H7 (cell line): ENCODE data around the gene NEK3. TPM values are rescaled to one million over a fixed set of nuclear protein-coding genes. Genes with fewer than 3 reads are reported as not detected.

ENCODE experiments used
- DNase-seq: peaks from one replicate; pipeline ENCODE4 v3.0.0; 2012
- H3K27me3 ChIP-seq: 2 replicates; pipeline ENCODE4 v1.6.0; 2011; ENCODE audit warnings: mild to moderate bottlenecking, low read length; ENCODE audit not compliant: control insufficient read depth, insufficient read depth
- H3K36me3 ChIP-seq: replicated peaks from 2 replicates; pipeline ENCODE4 v1.5.1; 2011; ENCODE audit warnings: low read length; ENCODE audit not compliant: control insufficient read depth, insufficient read depth
- H3K4me3 ChIP-seq: 2 replicates; pipeline ENCODE4 v1.5.1; 2011; ENCODE audit warnings: low read depth, mild to moderate bottlenecking, control low read depth, low read length, moderate library complexity; ENCODE audit not compliant: insufficient read depth
- total RNA-seq: library from RNA; depleted of rRNA; stranded (reverse); fragments of >200 nt; shearing (Covaris generic); gene quantifications from 2 replicates; pipeline ENCODE4 v1.2.3, GENCODE V29; 2014

The NEK3 gene
- total RNA-seq, 1 experiment from 2014 or later, result 27.0 TPM

DNA sequence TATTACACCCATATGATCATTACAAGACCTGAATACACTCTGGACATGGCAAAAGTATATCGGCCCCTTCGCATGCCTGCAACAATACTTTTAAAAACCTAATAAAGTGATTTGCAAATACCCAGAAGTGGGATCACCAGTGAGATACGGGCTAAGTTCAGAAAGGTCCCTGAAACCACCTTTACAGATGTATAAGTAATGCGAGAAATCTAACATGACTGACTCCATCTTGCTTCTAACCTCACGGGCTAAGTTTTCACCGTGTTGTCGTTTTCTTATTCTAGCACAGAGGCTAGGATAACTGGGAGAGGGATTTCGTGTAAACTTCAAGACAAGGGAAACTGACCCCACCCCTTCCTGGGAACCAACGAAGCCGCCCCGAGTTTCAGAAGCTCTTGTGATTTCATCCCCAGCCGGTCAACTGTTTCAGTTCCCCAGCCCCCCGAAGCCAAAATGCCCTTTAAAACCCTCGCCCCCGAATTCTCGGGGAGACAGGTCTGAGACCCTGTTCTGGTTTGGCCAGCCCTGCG is 703 bp downstream of the NEK3 start:
- peaks cover 7% of the 10 kb centered on the region for H3K27me3 ChIP-seq
- peak overlapping the region; percentile 94 for H3K4me3 ChIP-seq
- DNase-seq, result peak; percentile 56
- no peaks in the 10 kb centered on the region for H3K36me3 ChIP-seq

DNA sequence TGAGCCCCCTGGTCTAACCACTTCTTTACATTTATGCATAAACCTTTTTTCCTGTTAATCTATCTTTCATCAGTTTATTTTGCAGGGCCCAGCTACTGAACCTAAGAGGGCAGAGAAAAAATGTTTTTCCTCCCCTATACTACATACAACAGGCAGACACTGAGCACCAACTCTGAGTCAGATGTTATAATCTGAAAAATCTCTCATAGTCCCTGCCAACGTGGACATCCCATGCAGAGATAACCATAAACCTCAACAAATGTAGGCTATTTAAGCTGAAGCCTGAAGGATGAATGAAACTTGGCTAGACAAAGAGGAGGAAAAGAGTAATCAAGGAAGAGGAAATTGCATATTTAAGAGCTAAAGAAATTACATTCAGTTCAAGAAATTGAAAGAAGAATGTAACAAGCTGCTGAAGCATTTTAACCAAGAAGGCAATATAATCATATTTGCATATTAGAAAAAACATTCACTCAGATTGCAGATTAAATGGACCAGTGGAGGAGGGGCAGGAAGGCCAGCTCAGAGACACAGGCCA is 2.6 kb downstream of the NEK3 start:
- Histone ChIP-seq H3K4me3 (no peak overlapping the region), H3K36me3 (no peaks in the 10 kb centered on the region), H3K27me3 (peaks cover 7% of the 10 kb centered on the region)
- no peak for DNase-seq

DNA sequence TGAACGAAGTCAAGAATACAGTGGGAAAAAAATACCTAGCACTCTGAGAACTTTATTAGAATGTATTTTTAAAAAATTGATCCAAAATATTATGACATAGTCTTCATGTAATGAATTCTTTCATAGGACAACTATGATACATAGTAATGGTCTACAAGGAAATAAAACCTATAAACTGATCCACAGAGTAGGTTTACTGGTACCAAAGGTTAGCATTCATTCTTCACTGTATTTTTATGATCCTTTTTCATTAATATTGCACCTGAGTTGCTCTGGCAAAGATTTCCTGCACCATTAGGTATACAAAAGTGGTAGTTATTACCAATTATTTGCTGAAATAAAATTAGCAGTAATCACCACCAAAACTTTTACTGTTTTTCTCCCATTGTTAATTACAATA is 4.2 kb downstream of the NEK3 start:
- DNase-seq, result no peak
- peaks cover 7% of the 10 kb centered on the region for H3K36me3 ChIP-seq

DNA sequence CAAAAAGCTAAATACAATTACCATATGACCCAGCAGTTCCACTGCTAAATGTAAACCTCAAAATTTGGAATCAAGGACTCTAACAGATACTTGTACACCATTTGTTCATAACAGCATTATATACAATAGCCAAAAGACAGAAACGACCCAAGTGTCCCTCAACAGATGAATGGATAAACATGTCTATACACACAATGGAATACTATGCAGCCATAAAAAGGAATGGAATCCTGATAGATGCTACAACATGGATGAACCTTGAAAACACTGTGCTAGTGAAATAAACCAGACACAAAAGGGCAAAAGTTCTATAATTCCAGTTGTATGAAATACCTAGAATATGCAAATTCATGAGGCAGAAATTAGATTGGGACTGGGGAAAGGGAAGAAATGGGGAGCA is 12.2 kb downstream of the NEK3 start:
- H3K36me3 ChIP-seq, result peaks cover 7% of the 10 kb centered on the region
- no peak overlapping the region for H3K4me3 ChIP-seq
- no peaks in the 10 kb centered on the region for H3K27me3 ChIP-seq
- no peak for DNase-seq

More for the DNA sequence above, 4.2 kb downstream of the NEK3 start:
- peaks cover 6% of the 10 kb centered on the region for H3K27me3 ChIP-seq
- H3K4me3 ChIP-seq, result no peak overlapping the region

DNA sequence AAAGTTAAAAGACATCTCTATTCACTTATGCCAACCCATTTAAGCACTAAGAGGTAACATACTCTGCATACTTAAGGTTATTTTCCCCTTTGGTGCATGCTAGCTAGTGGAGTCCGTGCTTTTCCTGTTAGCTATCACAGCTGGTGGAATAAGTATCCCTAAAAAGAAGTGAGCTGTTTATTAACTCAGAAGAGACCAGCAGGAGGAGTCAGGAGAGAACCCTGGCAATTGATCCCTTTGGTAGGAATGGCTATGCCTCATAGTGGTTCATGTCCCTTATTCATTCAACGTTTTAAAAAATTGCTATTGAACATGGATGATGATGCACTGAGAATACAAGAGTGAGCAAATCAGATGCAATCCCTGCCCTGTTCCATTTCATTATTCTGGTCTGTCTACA is 18.1 kb downstream of the NEK3 start:
- Histone ChIP-seq H3K36me3 (peaks cover 1% of the 10 kb centered on the region; the same call in 1 of the 2 replicates), H3K27me3 (no peaks in the 10 kb centered on the region), H3K4me3 (no peak overlapping the region)
- DNase-seq, result no peak

DNA sequence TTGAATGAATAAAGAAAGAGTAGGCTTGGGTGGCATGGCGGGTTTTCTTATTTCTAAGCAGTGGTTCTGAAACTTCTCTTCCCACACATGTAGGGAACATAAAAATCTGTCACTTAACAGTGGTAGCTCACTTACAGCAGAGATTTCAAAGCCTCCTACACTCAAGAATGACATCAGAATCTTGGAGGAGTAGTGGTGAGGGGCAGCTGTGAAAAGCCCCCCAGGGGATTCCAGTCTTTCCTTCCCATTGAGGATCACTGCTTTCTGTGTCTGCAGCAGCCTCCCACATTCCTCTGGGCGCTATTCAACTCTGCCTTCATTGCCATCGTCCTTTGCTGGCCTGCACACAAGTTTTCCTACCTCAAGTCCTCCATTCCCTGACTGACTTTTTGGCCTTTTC is 21.9 kb downstream of the NEK3 start:
- no peak overlapping the region for H3K4me3 ChIP-seq
- no peaks in the 10 kb centered on the region for H3K27me3 ChIP-seq
- H3K36me3 ChIP-seq, result peaks cover 10% of the 10 kb centered on the region
- DNase-seq, result no peak

DNA sequence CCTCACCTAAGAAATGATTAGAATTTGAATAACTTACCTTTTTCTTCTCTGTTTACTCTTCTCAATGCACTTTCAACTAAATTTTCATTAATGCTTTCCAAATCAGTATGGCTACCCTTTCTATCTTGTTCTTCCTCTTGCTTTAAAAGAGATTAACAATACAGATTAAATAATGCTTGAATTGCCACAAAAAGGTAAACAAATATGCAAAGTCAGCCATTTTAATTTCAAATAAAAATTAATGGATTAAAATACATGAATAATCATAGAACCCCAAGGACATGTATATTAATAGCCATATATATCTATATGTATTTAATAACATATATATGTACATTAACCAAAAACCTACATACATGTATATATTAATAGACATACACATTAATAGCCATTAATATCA is 22.6 kb downstream of the NEK3 start:
- no peak overlapping the region for H3K4me3 ChIP-seq
- no peaks in the 10 kb centered on the region for H3K27me3 ChIP-seq
- no peak for DNase-seq
- peaks cover 12% of the 10 kb centered on the region for H3K36me3 ChIP-seq

DNA sequence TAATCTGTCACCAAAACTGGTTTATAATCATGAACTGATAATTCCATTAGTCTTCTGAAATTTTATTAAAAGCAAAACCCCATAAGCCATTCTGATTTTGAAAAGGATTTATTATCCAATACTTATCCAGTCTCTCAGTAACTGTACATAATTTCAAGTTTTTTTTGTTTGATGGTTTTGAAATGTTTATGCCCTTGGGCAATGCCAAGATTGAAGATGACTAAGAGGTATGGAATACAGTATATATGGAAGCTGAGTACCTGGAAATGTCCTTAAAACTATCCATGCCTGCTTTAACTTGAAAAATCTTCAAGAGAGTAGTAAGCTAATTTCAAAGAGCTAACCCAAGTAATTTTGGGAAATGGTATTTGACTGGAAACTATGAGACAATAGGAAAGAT is 28.8 kb downstream of the NEK3 start:
- no peak for DNase-seq
- H3K36me3 ChIP-seq, result peaks cover 13% of the 10 kb centered on the region
- peaks cover 6% of the 10 kb centered on the region; the same call in 1 of the 2 replicates for H3K27me3 ChIP-seq

DNA sequence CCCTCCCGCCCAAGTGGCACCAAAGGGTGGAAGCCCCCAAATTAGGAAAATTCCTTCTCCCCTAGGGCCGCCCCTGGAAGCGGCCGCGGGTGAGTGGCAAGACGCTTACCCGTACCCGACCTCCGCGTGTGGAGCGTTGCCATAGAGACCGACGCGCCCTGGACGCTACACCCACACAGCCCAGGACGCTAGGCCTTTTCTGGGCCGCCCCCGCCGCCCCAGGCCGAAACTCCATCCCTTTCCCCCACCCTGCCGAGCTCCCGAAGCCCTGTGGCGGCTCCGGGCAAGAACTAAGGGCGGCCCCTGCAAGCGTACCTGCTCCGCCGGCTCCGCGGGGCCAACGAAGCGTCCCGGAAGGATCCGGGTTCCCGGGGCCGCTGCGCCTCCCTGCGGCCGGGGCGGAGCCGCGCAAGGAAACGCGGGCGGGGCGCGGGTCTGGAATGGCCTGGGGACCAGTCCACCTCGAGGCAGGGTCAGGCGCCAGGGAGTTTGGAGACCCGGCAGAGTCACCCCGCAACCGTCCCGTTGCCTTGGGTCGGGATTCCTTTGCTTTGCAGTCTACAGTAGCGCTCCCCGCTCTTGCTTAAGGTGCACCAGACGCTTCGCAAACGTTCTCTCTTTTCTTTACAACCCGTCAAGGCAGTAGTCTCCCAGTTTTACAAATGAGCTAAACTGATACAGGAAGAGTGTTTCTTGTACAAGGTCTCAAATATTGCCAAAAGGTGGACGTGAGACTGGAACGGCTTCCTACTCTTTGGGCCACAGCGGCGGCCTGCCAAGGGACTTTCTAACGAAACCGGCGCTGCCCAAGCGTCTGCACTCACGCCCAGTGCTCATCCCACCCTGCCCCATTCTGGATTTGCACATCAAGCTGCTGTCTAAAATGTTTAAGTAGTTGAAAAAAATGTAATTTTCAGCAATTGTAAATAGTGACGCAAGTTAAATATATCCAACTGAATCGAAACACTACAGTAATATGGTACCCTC is 30.4 kb downstream of the NEK3 start, which contains the start of gene NEK5:
Gene NEK5 (minus strand): TSS at position 360 of the 987 bp plus-strand sequence. CDS start 1,591 bp downstream, outside the sequence.
- H3K27me3 ChIP-seq, result peaks cover 6% of the 10 kb centered on the region; the same call in 1 of the 2 replicates
- DNase-seq, result peak; percentile 94
- H3K36me3 ChIP-seq, result peaks cover 12% of the 10 kb centered on the region
- H3K4me3 ChIP-seq, result peak within 1 kb of the TSS; percentile 58

More for the DNA sequence above, 28.8 kb downstream of the NEK3 start:
- no peak overlapping the region for H3K4me3 ChIP-seq

DNA sequence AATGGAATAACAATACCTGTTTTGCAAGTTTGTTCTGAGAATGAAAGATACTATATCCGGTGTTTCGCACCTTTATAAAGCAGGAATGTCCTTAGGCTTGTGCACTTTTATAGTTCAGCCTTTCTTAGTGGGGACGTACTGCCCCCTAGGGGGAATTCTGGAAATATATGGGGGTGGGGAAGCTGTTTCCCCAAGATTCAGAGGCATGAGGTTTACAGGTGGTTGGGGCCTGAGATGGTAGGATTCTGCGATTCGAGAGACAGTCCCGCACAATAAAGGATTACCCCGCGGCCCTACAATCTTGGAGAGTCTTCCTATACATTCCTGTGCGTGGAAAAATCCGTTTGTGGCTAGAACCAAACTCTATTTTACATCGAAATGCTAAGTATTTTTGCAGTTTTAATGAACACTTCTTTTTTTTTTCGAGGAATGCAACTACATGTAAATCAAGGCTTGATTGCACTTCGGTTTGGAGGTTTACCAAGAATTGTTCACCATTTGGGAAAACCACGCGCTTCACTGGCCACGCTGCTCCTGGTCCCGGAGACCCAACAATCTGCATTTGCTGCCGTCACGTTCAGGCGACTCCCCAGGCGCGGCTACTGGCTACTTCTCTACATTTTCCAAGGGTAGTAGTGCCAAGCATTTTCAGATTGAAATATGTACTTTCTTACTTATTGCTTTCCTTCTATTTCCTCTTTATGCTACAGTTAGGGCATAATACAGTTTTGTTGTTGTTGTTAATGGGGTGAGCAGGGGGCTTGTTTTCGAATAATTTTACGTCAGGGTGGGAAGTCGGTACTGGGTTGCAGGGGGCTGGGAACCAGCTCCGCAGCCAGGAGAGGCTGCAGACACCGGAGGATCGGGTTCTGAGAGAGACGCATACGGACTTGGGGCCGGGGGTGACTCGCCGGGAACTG is 31.4 kb downstream of the NEK3 start:
- Histone ChIP-seq H3K4me3 (peak overlapping the region; percentile 58), H3K27me3 (peaks cover 6% of the 10 kb centered on the region; the same call in 1 of the 2 replicates), H3K36me3 (peaks cover 8% of the 10 kb centered on the region)
- peak; percentile 86 for DNase-seq

DNA sequence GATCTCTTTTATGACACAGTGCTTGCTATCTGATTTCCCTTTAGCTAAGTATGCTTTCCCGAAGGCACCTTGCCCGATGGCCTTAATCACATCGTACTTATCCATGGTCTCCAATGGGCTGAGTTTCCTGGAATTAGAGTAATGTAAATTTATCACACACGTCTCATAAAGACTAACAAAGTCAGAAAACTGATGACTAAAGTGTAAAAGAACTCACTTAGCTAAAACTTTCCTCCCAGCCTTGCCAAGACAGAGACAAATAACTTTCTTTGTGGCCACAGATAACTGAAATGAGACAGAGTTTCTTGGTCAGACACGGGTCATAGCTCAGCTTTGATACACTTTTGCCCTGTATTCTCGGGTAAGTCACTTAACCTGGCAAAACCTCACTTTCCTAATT is 32.0 kb downstream of the NEK3 start:
- Histone ChIP-seq H3K27me3 (peaks cover 6% of the 10 kb centered on the region; the same call in 1 of the 2 replicates), H3K4me3 (no peak overlapping the region), H3K36me3 (peaks cover 4% of the 10 kb centered on the region)
- DNase-seq, result no peak

DNA sequence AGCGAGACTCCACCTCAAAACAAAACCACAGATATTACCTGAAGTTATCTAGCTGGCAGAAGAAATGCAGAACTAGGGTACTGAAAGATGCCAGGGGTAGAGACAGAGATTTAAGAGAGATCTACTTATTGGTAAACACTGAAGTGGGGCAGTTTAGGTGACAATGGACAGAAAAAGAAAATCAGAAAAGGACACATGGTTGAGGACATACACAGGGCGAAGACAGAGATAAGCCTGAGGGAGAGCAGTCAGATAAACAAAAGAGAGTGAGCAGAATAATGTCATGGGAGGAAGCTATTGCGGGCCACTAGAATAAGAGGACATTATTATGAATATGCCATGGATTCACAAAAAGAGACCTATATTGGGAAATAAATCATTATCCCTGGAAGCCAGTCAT is 33.9 kb downstream of the NEK3 start:
- no peak for DNase-seq
- H3K4me3 ChIP-seq, result no peak overlapping the region
- peaks cover 6% of the 10 kb centered on the region; the same call in 1 of the 2 replicates for H3K27me3 ChIP-seq
- H3K36me3 ChIP-seq, result no peaks in the 10 kb centered on the region

DNA sequence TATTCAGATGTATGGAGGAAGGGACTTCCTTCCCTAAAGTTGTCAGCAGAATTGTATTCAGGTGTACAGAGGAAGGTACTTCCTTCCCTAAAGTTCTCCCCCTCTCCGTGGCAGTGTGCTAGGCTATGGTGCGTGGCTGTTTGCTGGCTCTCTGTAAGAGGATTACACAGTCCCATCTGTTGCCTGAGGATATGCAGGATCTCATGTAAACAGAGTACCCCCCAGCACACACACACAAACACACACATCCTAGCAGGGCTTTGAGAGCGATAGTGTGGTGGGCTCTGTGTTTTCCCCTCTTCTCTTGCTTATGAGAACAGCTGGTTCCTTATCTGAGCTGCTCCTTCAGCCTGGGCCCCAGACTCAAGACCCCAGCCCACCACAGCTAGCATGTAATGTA is 40.8 kb downstream of the NEK3 start:
- Histone ChIP-seq H3K27me3 (no peaks in the 10 kb centered on the region), H3K36me3 (no peaks in the 10 kb centered on the region), H3K4me3 (no peak overlapping the region)
- no peak for DNase-seq

DNA sequence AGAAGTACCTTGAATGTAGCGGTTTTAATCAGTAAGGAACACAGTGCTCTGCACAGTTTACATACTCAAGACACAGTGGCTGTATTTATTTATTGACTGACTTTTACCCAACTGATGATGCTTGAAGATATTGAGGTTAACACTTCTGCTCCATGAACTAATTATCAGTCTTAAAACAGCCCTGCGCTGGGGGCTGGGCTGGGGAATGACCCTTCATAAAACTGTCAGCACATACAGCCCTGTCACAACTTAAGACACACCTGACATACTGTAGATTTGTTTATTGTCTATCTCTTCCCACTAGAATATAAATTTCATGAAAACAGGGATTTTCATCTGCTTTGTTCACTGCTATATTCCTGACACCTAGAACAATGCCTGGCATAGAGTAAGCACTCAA is 41.3 kb downstream of the NEK3 start:
- H3K4me3 ChIP-seq, result no peak overlapping the region
- no peaks in the 10 kb centered on the region for H3K27me3 ChIP-seq
- no peak for DNase-seq
- no peaks in the 10 kb centered on the region for H3K36me3 ChIP-seq
